ENCODE measurements around the gene NMUR2. TPM values are rescaled to one million over a fixed set of nuclear protein-coding genes. Genes with fewer than 3 reads are reported as not detected.

The NMUR2 gene
- total and polyA plus RNA-seq, 2 of the 8 experiments (the other 6 are each of a cell fraction or from before 2014, with no cell fraction given): 0.11 TPM; not detected in 1

DNA sequence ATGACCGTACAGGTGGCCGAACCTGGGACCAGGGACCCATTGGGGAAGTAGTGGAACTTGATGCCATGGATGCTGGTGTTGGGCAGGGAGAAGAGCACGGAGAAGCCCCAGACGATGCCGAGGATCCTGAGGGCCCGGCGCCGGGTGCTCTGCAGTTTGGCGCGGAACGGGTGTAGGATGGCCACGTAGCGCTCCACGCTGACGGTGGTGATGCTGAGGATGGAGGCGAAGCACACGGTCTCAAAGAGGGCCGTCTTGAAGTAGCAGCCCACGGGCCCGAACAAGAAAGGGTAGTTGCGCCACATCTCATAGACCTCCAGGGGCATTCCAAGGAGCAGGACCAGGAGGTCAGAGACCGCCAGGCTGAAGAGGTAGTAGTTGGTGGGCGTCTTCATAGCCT is 585 bp downstream of the NMUR2 start:
- H2BK12ac ChIP-seq (ENCODE audit: low read depth, low read length): no peak overlapping the region
- no peaks in the 10 kb centered on the region for H3K79me1 ChIP-seq (ENCODE audit: low read depth, low read length)
- FAIRE-seq (no peak), DNase-seq (ENCODE audit: low read depth in 1 of 2, low spot score in 2 of 2) (no peak)
- H3K27ac ChIP-seq (ENCODE audit: low read depth, low read length): no peak overlapping the region
- no peaks in the 10 kb centered on the region for H3K79me2 ChIP-seq (ENCODE audit: control insufficient read depth in 1 of 2, insufficient read depth in 2 of 2, low read length in 2 of 2)
- 0 out of 7 replicates have a peak, but pooled peaks cover 0 to 2% (median 0%) of the 10 kb centered on the region in 4 experiments for H3K4me1 ChIP-seq (replicated peaks in 1 of 4; ENCODE audit: control insufficient read depth in 3 of 4, insufficient read depth in 4 of 4, low read length in 3 of 4)
- ChIA-PET POLR2A (ENCODE audit: partially characterized antibody) (no interaction called here), CTCF (ENCODE audit: partially characterized antibody) (no interaction called here)
- no peak overlapping the region for H3K4ac ChIP-seq (replicated peaks; ENCODE audit: insufficient read length, low read depth, low read length)
- H3K18ac ChIP-seq (ENCODE audit: extremely low read depth, low read length): no peak overlapping the region
- no peak overlapping the region for H2BK5ac ChIP-seq (ENCODE audit: low read depth, low read length)
- H3K23me2 ChIP-seq (ENCODE audit: low read depth, low read length): no peaks in the 10 kb centered on the region
- no peak overlapping the region for H3K56ac ChIP-seq (replicated peaks; ENCODE audit: insufficient read length, low read depth, low read length)
- no peaks in the 10 kb centered on the region for H4K20me1 ChIP-seq (replicated peaks in 1 of 2; ENCODE audit: control insufficient read depth in 1 of 2, insufficient read depth in 2 of 2, low read length in 2 of 2)
- H2AFZ ChIP-seq (ENCODE audit: low read length): no peak overlapping the region
- no peak overlapping the region for H3K23ac ChIP-seq (ENCODE audit: insufficient read length)
- WGBS, 2 experiments (ENCODE audit: extremely low coverage in 1 of 2, insufficient coverage in 1 of 2, insufficient read length in 1 of 2, insufficient replicate concordance in 2 of 2, low coverage in 1 of 2, low lambda C conversion rate in 2 of 2, missing lambda C conversion rate in 1 of 2): 94% methylated on average over 23 of the region's 23 CpGs; no CpG with 5 or more reads in 1 of the 2 experiments
- no peak overlapping the region for H2BK20ac ChIP-seq (ENCODE audit: low read length)
- H3K14ac ChIP-seq (ENCODE audit: insufficient read length): no peak overlapping the region
- TF ChIP-seq CEBPB (IDR thresholded peaks at IDR 0.05; ENCODE audit: low read depth, low read length): no peak
- TF ChIP-seq GTF2F1 (IDR thresholded peaks at IDR 0.05; ENCODE audit: borderline replicate concordance, low read depth, low read length): no peak
- TF ChIP-seq RFX5 (IDR thresholded peaks at IDR 0.05; ENCODE audit: borderline replicate concordance, low read depth, low read length): no peak
- TF ChIP-seq, protein P1, sequence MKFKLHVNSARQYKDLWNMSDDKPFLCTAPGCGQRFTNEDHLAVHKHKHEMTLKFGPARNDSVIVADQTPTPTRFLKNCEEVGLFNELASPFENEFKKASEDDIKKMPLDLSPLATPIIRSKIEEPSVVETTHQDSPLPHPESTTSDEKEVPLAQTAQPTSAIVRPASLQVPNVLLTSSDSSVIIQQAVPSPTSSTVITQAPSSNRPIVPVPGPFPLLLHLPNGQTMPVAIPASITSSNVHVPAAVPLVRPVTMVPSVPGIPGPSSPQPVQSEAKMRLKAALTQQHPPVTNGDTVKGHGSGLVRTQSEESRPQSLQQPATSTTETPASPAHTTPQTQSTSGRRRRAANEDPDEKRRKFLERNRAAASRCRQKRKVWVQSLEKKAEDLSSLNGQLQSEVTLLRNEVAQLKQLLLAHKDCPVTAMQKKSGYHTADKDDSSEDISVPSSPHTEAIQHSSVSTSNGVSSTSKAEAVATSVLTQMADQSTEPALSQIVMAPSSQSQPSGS (IDR thresholded peaks at IDR 0.05; ENCODE audit: low read length): no peak
- no peak for TF ChIP-seq HDAC2 (IDR thresholded peaks at IDR 0.05; ENCODE audit: borderline replicate concordance in 1 of 2, low read depth in 2 of 2, low read length in 2 of 2)
- TF ChIP-seq MAFK (IDR thresholded peaks at IDR 0.05; ENCODE audit: low read depth, low read length): no peak
- TF ChIP-seq CBX5 (IDR thresholded peaks at IDR 0.05; ENCODE audit: low read depth, low read length): no peak
- no peak overlapping the region for H2AK5ac ChIP-seq (ENCODE audit: low read depth, low read length)
- no peak overlapping the region for H3K4me2 ChIP-seq (ENCODE audit: insufficient read depth in 1 of 2, low read depth in 2 of 2, low read length in 2 of 2)
- no peak overlapping the region for H4K91ac ChIP-seq (replicated peaks; ENCODE audit: insufficient read length, low read length)
- H2BK120ac ChIP-seq (replicated peaks; ENCODE audit: low read depth, low read length): no peak overlapping the region
- H3K36me3 ChIP-seq (ENCODE audit: control insufficient read depth in 2 of 4, insufficient read depth in 4 of 4, low read length in 3 of 4): no peaks in the 10 kb centered on the region; a peak in 1 of 8 replicates
- H3K9ac ChIP-seq (replicated peaks in 1 of 4; ENCODE audit: extremely low read depth in 1 of 4, low read depth in 3 of 4, low read length in 3 of 4): no peak overlapping the region
- H3K9me3 ChIP-seq (ENCODE audit: insufficient read depth in 2 of 2, low read depth in 1 of 2, low read length in 1 of 2): no peaks in the 10 kb centered on the region
- H4K5ac ChIP-seq (ENCODE audit: insufficient read length, low read depth, low read length): no peak overlapping the region
- no peak overlapping the region for H4K8ac ChIP-seq (ENCODE audit: extremely low read depth, insufficient read depth, low read length)
- H3K27me3 ChIP-seq (replicated peaks in 1 of 4; ENCODE audit: control insufficient read depth in 3 of 4, extremely low read depth in 1 of 4, insufficient read depth in 3 of 4, low read length in 3 of 4): no peaks in the 10 kb centered on the region
- no peak overlapping the region for H3K4me3 ChIP-seq (ENCODE audit: extremely low read depth in 1 of 4, insufficient read depth in 2 of 4, low read depth in 3 of 4, low read length in 4 of 4)
- peak overlapping the region; percentile 61; the same call in 1 of the 2 replicates for H2BK15ac ChIP-seq (ENCODE audit: low read length)

Data from H1 (cell line).